DOHH2 (cell line): ENCODE results near the gene AP2A1.

Experiments used
- CTCF ChIP-seq: fragments of 200-600 bp; sonication (generic); IDR thresholded peaks from one replicate; pipeline ENCODE4 v1.5.1; 2014; ENCODE audit warnings: antibody characterized with exemption, mild to moderate bottlenecking, low read depth, low read length; ENCODE audit not compliant: poor library complexity, severe bottlenecking
- EZH2phosphoT487 ChIP-seq: fragments of 200-600 bp; sonication (generic); IDR thresholded peaks from 2 replicates; pipeline ENCODE4 v1.6.1; 2017; ENCODE audit warnings: borderline replicate concordance, mild to moderate bottlenecking, antibody characterized with exemption, low read length, moderate library complexity, mixed read lengths

- TF ChIP-seq CTCF (no peak), EZH2phosphoT487 (no peak)
Measured at GRCh38 chr19:49780861-49781260, 14.1 kb downstream of the AP2A1 start.
